ENCODE results near the gene STK33. TPM values are rescaled to one million over a fixed set of nuclear protein-coding genes. Genes with fewer than 3 reads are reported as not detected.
A peak's percentile ranks its signal among the peaks of the same experiment; 100 is the strongest.

Gene STK33
- total RNA-seq, 1 donor from 2014 or later: 0.53 TPM

- no peak for FAIRE-seq
- no peaks in the 10 kb centered on the region for H3K36me3 ChIP-seq (ENCODE audit: control insufficient read depth, insufficient read depth, low read length)
- H3K27me3 ChIP-seq (ENCODE audit: control insufficient read depth, insufficient read depth, low read length): peaks cover 5% of the 10 kb centered on the region
- DNase-seq (ENCODE audit: low read depth): no peak
- no peak overlapping the region for H3K4me3 ChIP-seq (ENCODE audit: low read depth, low read length)
- no peak for TF ChIP-seq CTCF (IDR thresholded peaks at IDR 0.05; ENCODE audit: insufficient read depth, low read length, severe bottlenecking)
Measured at GRCh38 chr11:8361206-8361605, 232.8 kb downstream of the STK33 start.

- Histone ChIP-seq H3K27me3 (ENCODE audit: control insufficient read depth, insufficient read depth, low read length) (peaks cover 8% of the 10 kb centered on the region), H3K4me3 (ENCODE audit: low read depth, low read length) (no peak overlapping the region), H3K36me3 (ENCODE audit: control insufficient read depth, insufficient read depth, low read length) (no peaks in the 10 kb centered on the region)
- no peak for FAIRE-seq
- no peak for TF ChIP-seq CTCF (IDR thresholded peaks at IDR 0.05; ENCODE audit: insufficient read depth, low read length, severe bottlenecking)
- DNase-seq (ENCODE audit: low read depth): no peak
Measured at GRCh38 chr11:8360086-8360828, 233.8 kb downstream of the STK33 start.

- H3K27me3 ChIP-seq (ENCODE audit: control insufficient read depth, insufficient read depth, low read length): peaks cover 9% of the 10 kb centered on the region
- H3K4me3 ChIP-seq (ENCODE audit: low read depth, low read length): no peak overlapping the region
- no peak for FAIRE-seq
- DNase-seq (ENCODE audit: low read depth): no peak
- TF ChIP-seq CTCF (IDR thresholded peaks at IDR 0.05; ENCODE audit: insufficient read depth, low read length, severe bottlenecking): no peak
- H3K36me3 ChIP-seq (ENCODE audit: control insufficient read depth, insufficient read depth, low read length): no peaks in the 10 kb centered on the region
Measured at GRCh38 chr11:8359521-8359920, 234.5 kb downstream of the STK33 start.

GRCh38 chr11:8357891-8358566, 236.0 kb downstream of the STK33 start:
- FAIRE-seq (peak; percentile 60), DNase-seq (ENCODE audit: low read depth) (no peak)
- H3K27me3 ChIP-seq (ENCODE audit: control insufficient read depth, insufficient read depth, low read length): peaks cover 11% of the 10 kb centered on the region
- no peaks in the 10 kb centered on the region for H3K36me3 ChIP-seq (ENCODE audit: control insufficient read depth, insufficient read depth, low read length)
- TF ChIP-seq CTCF (IDR thresholded peaks at IDR 0.05; ENCODE audit: insufficient read depth, low read length, severe bottlenecking): no peak
- H3K4me3 ChIP-seq (ENCODE audit: low read depth, low read length): no peak overlapping the region

GRCh38 chr11:8357505-8357888, 236.5 kb downstream of the STK33 start:
- DNase-seq (ENCODE audit: low read depth): no peak
- Histone ChIP-seq H3K27me3 (ENCODE audit: control insufficient read depth, insufficient read depth, low read length) (peaks cover 11% of the 10 kb centered on the region), H3K36me3 (ENCODE audit: control insufficient read depth, insufficient read depth, low read length) (no peaks in the 10 kb centered on the region), H3K4me3 (ENCODE audit: low read depth, low read length) (no peak overlapping the region)
- FAIRE-seq: no peak
- TF ChIP-seq CTCF (IDR thresholded peaks at IDR 0.05; ENCODE audit: insufficient read depth, low read length, severe bottlenecking): no peak
